Mucosa of gallbladder (tissue), 1 donor: ENCODE results near the gene FRMD3. TPM values are rescaled to one million over a fixed set of nuclear protein-coding genes. Genes with fewer than 3 reads are reported as not detected.

Experiments
- DNase-seq: peaks from one replicate; pipeline ENCODE4 v3.0.0-alpha.2; 2020; ENCODE audit warnings: low spot score
- total RNA-seq: library from RNA; stranded (reverse); gene quantifications from one replicate; pipeline ENCODE4 v1.2.1, GENCODE V29; 2021
- donor health status: DM: no; HTN: no; CAD: no.

FRMD3 gene
- total RNA-seq, 1 donor from 2014 or later: 3.6 TPM

- DNase-seq: no peak
These were observed 253.5 kb downstream of the FRMD3 start for GRCh38 chr9:83284746-83285145.

GRCh38 chr9:83283528-83283927, 254.7 kb downstream of the FRMD3 start:
- DNase-seq: no peak

- peak; percentile 42 for DNase-seq
These were observed 256.6 kb downstream of the FRMD3 start for GRCh38 chr9:83281306-83282255.

GRCh38 chr9:83280790-83281189, 257.4 kb downstream of the FRMD3 start:
- no peak for DNase-seq

- DNase-seq: no peak
These were observed 257.9 kb downstream of the FRMD3 start for GRCh38 chr9:83280268-83280667.

GRCh38 chr9:83274787-83275186, 263.4 kb downstream of the FRMD3 start:
- DNase-seq: no peak

- DNase-seq: no peak
These were observed 266.5 kb downstream of the FRMD3 start for GRCh38 chr9:83271665-83272071.

GRCh38 chr9:83270116-83270515, 268.1 kb downstream of the FRMD3 start:
- no peak for DNase-seq

- no peak for DNase-seq
These were observed 270.5 kb downstream of the FRMD3 start for GRCh38 chr9:83267741-83268140.

- DNase-seq: peak; percentile 27
These were observed 271.3 kb downstream of the FRMD3 start for GRCh38 chr9:83266666-83267496.

- DNase-seq: no peak
These were observed 271.9 kb downstream of the FRMD3 start for GRCh38 chr9:83266331-83266665.

- DNase-seq: no peak
These were observed 273.9 kb downstream of the FRMD3 start for GRCh38 chr9:83264315-83264714.

GRCh38 chr9:83259558-83259957, 278.6 kb downstream of the FRMD3 start:
- DNase-seq: no peak

GRCh38 chr9:83257937-83258891, 280.0 kb downstream of the FRMD3 start:
- DNase-seq: no peak

- no peak for DNase-seq
These were observed 290.5 kb downstream of the FRMD3 start for GRCh38 chr9:83247732-83248131.

- no peak for DNase-seq
These were observed 292.1 kb downstream of the FRMD3 start for GRCh38 chr9:83245979-83246659.

- no peak for DNase-seq
These were observed 296.1 kb downstream of the FRMD3 start for GRCh38 chr9:83242066-83242465.

- no peak for DNase-seq
These were observed 297.5 kb downstream of the FRMD3 start for GRCh38 chr9:83240671-83241070.

GRCh38 chr9:83239747-83240146, 298.5 kb downstream of the FRMD3 start:
- no peak for DNase-seq

- no peak for DNase-seq
These were observed 299.1 kb downstream of the FRMD3 start for GRCh38 chr9:83238871-83239640.
